ENCODE measurements around the gene GLDC. TPM values are rescaled to one million over a fixed set of nuclear protein-coding genes. Genes with fewer than 3 reads are reported as not detected.

Gene GLDC
- total RNA-seq, 2 donors from 2014 or later: not detected

GRCh38 chr9:6553866-6554265 is 91.7 kb downstream of the GLDC start:
- WGBS, 2 donors: 89 to 95% methylated on average over 1 of the region's 1 CpG
- intact Hi-C loops (cut with DNase I): no loop called here
- ATAC-seq (no peak), DNase-seq (no peak)
- H3K27ac ChIP-seq: no peak overlapping the region
- no peak overlapping the region for H3K4me3 ChIP-seq
- no peak for TF ChIP-seq CTCF (IDR thresholded peaks at IDR 0.05)
- TF ChIP-seq POLR2A (IDR thresholded peaks at IDR 0.05): no peak
- H3K4me1 ChIP-seq: no peaks in the 10 kb centered on the region
- no peaks in the 10 kb centered on the region for H3K9me3 ChIP-seq
- H3K27me3 ChIP-seq: no peaks in the 10 kb centered on the region
- H3K36me3 ChIP-seq (replicated peaks in 1 of 2; ENCODE audit: insufficient read depth in 1 of 2, low read depth in 2 of 2): no peaks in the 10 kb centered on the region

GRCh38 chr9:6552498-6553121 is 92.9 kb downstream of the GLDC start:
- intact Hi-C loops (cut with DNase I): no loop called here
- DNase-seq (no peak), ATAC-seq (no peak)
- Histone ChIP-seq H3K27me3 (no peaks in the 10 kb centered on the region), H3K27ac (no peak overlapping the region), H3K36me3 (replicated peaks in 1 of 2; ENCODE audit: insufficient read depth in 1 of 2, low read depth in 2 of 2) (no peaks in the 10 kb centered on the region), H3K9me3 (no peaks in the 10 kb centered on the region), H3K4me3 (no peak overlapping the region), H3K4me1 (no peaks in the 10 kb centered on the region)
- 82 to 89% methylated on average over 7 of the region's 7 CpGs for WGBS, 2 donors
- no peak for TF ChIP-seq POLR2A (IDR thresholded peaks at IDR 0.05)
- no peak for TF ChIP-seq CTCF (IDR thresholded peaks at IDR 0.05)

GRCh38 chr9:6552033-6552432 is 93.5 kb downstream of the GLDC start:
- intact Hi-C loops (cut with DNase I): no loop called here
- 86 to 91% methylated on average over 3 of the region's 3 CpGs for WGBS, 2 donors
- TF ChIP-seq POLR2A (IDR thresholded peaks at IDR 0.05): no peak
- no peak for TF ChIP-seq CTCF (IDR thresholded peaks at IDR 0.05)

GRCh38 chr9:6551136-6551535 is 94.4 kb downstream of the GLDC start:
- ATAC-seq (no peak), DNase-seq (no peak)
- Histone ChIP-seq H3K9me3 (no peaks in the 10 kb centered on the region), H3K27me3 (no peaks in the 10 kb centered on the region), H3K27ac (no peak overlapping the region), H3K4me1 (no peaks in the 10 kb centered on the region), H3K36me3 (replicated peaks in 1 of 2; ENCODE audit: insufficient read depth in 1 of 2, low read depth in 2 of 2) (no peaks in the 10 kb centered on the region), H3K4me3 (no peak overlapping the region)
- TF ChIP-seq CTCF (IDR thresholded peaks at IDR 0.05) (no peak), POLR2A (IDR thresholded peaks at IDR 0.05) (no peak)
- 53 to 67% methylated on average over 2 of the region's 2 CpGs for WGBS, 2 donors
- intact Hi-C loops (cut with DNase I): no loop called here

More at GRCh38 chr9:6552033-6552432, 93.5 kb downstream of the GLDC start:
- no peak for ATAC-seq
- H3K36me3 ChIP-seq (replicated peaks in 1 of 2; ENCODE audit: insufficient read depth in 1 of 2, low read depth in 2 of 2): no peaks in the 10 kb centered on the region
- H3K4me3 ChIP-seq: no peak overlapping the region
- no peaks in the 10 kb centered on the region for H3K4me1 ChIP-seq
- H3K9me3 ChIP-seq: no peaks in the 10 kb centered on the region
- H3K27ac ChIP-seq: no peak overlapping the region
- no peaks in the 10 kb centered on the region for H3K27me3 ChIP-seq
- no peak for DNase-seq

- H3K9me3 ChIP-seq: no peaks in the 10 kb centered on the region
- TF ChIP-seq CTCF (IDR thresholded peaks at IDR 0.05) (no peak), POLR2A (IDR thresholded peaks at IDR 0.05) (no peak)
- H3K27me3 ChIP-seq: no peaks in the 10 kb centered on the region
- no peak overlapping the region for H3K4me3 ChIP-seq
- ATAC-seq: no peak
- DNase-seq: no peak
- H3K36me3 ChIP-seq (replicated peaks in 1 of 2; ENCODE audit: insufficient read depth in 1 of 2, low read depth in 2 of 2): no peaks in the 10 kb centered on the region
- no peak overlapping the region for H3K27ac ChIP-seq
- intact Hi-C loops (cut with DNase I): no loop called here
- WGBS, 2 donors: 71 to 74% methylated on average over 8 of the region's 8 CpGs
- H3K4me1 ChIP-seq: no peaks in the 10 kb centered on the region
Observed at GRCh38 chr9:6549106-6549800, 96.3 kb downstream of the GLDC start.

All from body of pancreas (tissue), 4 donors.